IPS-NIHi7 (cell line): ENCODE data around the gene XRCC1.
"Not testable (repeated sequence)": the region's sequence is repeated elsewhere in the genome, so short reads cannot be mapped to it uniquely, and the experiment has no call there.

Experiments used
- DNase-seq: peaks from one replicate; pipeline ENCODE4 v3.0.0; 2012; ENCODE audit warnings: mixed read lengths; ENCODE audit errors: extremely low spot score

XRCC1 gene

DNA sequence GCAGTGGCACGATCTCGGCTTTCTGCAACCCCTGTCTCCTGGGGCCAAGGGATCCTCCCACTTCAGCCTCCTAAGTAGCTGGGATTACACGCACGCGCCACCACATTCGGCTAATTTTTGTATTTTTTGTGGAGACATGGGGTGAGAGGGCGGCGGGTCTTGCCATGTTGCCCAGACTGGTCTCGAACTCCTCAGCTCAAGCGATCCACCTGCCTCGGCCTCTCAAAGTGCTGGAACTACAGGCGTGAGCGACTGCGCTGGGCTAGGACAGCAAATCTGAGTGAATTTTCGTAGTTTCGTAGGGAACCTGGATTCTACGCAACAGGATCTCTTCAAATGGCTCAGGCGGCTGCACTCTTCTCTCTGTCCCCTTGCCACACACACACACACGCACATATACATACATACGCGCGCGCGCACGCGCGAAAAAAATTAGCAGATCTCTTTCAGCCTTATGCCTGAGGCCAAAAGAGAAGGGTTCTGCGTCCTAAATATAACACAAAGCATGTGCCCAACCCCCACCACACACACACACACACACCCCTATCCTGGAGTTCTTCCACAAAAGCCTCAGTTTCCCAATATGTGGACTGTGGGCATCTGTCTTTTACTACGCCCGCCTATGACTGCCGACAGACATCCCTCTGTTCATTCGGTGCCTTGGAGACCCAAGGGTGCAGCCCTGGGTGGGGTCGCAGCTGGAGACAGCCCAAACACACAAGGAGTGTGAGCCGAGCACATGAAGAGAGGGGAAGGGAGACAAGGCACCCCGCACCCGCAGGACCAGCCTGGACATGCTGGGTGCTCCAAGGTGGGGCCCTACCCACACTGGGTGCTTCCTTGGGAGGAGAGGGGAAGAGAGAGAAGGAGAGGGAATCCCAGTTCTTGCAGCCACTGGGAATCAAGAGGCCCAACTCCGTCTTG, 890 bp upstream of the XRCC1 start:
- no peak for DNase-seq

DNA sequence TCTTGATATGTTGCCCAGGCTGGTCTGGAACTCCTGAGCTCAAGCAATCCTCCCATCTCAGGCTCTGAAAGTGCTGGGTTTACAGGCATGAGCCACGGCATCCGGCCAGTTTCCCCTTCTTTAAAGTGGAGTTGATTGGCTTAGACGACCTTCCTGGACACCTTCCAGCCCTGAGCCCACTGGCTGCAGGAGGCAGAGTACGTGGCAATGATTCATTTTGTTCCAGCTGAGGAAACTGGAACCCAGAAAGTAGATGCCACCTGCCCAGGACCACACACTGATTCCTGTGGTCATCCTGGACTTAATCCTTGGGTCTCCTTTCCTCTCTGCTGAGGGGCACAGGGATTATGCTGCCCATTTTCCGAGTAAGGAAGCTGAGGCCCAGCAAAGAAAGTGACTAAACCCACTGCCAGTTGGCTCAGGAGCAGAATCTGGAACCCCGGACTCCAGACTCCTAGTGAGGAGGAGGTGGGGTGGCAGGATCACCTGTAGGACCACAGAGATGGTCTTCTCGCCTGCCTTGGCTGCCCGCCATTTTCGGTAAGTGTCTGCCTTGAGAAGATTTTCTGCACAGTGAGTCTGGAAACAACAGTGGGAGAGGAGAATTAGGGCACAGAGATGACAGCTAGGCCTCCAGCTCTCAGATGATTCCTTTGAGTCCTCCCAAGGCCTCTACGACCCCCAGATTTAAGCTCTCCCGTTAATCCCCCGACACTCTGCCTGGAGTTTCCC, 737 bp downstream of the XRCC1 start:
- DNase-seq, result no peak

DNA sequence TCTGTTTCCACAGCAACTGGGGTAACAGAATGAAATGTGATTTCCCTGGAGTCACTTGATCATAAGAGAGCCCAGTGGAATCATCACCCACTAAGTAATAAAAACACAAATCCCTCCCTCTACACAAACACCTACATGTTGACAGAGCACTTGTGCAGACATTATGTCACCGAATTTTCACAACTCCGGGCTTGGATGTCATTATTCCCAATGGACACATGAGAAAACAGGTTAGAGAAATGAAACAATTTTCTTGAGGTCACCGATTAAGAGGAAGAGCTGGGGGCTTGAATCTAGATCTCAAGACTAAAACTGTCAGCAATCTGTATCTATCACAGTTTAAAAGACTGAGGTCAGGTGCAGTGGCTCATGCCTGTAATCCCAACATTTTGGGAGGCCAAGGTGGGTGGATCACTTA, 3.1 kb downstream of the XRCC1 start:
- no peak for DNase-seq

DNA sequence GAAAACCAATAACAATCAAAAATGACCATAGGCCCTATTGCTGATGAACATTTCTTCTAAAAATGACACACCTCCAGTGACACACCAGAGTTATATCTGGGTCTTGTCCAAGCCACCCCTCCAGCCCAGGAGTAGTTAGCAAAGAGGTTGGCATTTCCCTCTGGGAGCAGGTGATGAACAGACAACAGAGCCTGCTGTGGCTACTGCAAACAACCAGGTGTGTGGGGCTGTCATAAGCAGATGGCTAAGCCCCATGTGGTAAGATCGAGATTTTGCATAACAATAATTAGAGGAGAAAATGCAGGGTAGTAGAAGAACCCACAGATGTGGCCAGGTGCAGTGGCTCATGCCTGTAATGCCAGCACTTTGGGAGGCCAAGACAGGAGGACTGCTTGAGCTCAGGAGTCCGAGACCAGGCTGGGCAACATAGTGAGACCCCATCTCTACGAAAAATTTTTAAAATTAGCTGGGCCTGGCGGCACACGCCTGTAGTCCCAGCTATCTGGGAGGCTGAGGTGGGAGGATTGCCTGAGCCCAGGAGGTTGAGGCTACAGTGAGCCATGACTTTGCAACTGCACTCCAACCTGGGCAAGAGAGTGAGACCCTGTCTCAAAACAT, 5.0 kb downstream of the XRCC1 start:
- DNase-seq, result no peak

DNA sequence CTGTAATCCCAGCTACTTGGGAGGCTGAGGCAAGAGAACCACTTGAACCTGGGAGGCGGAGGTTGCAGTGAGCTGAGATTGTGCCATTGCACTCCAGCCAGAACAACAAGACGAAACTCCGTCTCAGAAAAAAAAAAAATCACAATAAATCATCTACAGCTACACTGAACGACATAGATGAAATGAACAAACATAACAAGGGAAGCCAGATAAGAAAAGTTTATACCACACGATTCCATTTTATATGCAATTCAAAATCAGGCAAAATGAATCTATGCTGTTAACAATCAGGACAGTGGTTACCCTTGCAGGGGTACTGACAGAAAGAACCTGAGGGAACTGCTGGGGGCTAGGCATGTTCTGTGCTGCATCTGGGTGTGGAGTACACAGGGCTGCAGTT, 5.7 kb downstream of the XRCC1 start:
- DNase-seq, result no peak

DNA sequence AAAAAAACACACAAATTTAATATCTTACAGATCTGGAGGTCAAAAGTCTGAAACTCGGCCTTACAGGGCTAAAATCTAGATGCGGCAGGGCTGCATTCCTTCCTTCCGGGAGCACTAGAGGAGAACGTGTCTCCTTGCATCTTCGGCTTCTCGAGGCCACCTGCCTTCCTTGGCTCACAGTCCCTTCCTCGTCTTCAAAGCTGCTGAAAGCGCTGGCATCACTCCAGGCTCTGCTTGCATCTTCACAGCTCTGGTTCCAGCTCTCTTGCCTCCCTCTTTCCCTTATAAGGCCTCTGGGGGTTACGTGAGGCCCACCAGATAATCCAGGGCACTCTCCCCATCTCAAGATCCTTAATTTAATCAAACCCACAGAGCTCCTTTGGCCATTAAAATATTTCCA, 10.5 kb downstream of the XRCC1 start:
- DNase-seq, result no peak

DNA sequence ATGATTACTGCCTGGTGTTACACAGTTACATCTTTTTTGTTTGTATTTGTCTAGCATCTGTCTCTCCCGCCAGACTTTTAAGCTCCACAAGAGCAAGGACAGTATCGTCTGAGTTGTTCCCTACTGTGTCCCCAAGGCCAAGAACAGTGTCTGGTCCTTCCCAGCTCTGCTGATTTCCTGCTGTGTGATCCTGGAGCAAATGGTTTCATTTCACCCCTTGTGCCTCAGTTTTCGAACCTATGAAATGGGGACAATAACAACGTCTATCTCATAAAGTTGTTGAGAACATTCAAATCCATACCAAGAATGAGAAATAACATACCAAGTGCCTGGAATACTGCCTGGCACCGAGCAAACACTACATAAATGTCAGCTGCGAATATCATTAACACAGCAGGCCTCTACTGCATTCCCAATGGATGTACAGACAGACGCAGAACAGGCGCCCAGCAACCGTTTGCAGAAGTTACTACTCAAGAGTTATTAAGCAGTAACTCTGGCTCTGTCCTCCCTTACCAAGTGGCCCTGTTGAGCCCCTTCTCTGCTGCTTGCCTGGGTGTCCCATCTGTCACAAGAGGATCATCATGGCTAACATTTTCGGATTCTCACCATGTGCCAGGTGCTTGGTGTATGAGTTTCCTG, 11.4 kb downstream of the XRCC1 start:
- no peak for DNase-seq

DNA sequence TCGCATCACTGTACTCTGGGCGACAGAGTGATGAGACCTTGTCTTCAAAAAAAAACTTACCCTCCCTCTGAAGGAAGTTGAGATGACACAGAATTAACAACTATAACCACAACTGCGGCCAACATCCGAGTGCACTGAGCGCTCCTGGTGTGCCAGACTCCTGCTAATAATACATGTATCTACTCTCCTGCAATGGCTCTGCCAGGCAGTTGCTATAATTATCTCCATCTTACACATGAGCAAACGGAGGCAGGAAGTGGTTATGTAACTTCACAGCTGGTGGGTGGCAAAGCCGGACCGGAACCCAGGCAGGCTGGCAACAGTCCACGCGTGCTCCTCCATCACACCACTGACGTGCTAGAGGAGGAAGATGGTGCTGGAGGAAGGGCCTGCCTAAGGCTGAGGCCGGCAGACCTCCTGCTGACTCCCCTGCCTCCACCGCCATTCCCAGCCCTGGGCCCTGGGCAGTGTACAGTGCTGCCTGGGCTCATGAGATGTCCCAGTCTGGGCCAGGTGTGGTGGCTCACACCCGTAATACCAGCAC, 12.6 kb downstream of the XRCC1 start:
- no peak for DNase-seq

DNA sequence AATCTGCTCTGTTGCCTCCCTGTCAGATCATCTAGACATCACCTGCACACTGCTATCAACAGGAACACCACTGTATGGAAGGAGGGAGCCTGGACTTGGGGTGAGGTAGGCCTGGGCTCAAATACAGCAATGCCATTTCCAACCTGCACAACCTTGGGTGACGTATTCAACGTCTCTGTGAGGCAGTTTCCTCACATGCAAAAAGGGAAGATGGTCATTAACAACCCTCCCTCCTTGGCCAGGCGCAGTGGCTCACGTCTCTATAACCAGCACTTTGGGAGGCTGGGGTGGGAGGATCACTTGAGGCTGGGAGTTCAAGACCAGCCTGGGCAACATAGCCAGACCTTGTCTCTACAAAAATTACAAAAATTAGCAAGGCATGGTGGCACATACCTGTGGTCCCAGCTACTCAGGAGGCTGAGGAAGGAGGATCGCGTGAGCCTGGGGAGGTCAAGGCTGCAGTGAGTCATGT, 13.1 kb downstream of the XRCC1 start:
- no peak for DNase-seq

DNA sequence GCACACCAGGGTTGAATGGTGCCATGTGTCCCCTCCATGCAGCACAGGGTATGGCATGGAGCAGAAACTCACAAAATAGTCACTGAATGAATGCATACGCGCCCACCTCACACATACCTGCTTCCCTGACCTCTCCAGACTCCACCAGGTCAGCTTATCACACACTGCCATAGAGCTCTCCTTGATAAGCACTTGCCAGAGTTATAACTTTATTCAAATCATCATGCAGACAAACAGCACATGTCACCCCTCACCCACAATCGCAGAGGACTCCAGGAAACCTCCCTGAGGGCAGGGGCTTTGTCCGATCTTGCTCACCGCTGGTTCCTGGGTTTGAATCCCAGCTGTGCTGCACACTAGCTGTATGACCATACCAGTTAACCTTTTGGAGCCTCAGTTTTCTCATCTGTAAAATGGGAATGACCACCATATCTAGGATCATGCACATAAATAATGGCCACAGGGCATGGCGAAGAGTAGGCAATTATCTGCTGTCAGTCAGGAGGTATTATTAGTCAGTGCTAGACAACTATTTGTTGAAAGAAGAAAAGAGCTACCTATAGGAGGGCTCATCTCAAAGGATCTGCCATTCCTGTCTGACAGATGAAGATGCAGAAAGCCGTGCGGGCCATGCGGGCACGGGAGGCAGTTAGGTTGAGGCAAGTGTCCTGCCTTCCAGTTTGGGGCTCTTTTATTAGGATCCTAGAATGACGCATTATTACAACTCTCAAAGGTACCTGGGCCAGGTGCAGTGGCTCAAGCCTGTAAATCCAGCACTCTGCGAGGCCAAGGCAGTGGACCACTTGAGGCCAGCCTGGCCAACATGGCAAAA, 14.0 kb downstream of the XRCC1 start:
- no peak for DNase-seq

DNA sequence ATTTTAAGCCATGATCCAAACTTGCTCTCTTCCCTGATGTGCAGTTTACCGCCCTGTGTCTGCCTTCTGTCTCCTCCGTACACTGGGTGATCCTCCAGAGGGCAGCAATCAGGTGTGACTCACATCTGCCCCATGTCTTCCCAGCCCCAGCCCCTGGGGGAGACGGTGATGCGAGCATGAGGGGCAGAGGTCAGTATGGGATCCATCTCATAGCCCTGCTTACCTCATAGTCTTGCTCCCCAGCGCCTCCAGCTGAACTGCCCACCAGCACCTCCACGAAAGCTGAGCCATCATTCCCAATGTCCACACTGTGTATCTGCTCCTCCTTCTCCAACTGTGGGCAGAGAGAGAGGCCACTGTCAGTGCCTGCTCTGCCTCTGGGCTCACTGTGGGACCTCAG, 14.6 kb downstream of the XRCC1 start:
- peak; percentile 51 for DNase-seq

DNA sequence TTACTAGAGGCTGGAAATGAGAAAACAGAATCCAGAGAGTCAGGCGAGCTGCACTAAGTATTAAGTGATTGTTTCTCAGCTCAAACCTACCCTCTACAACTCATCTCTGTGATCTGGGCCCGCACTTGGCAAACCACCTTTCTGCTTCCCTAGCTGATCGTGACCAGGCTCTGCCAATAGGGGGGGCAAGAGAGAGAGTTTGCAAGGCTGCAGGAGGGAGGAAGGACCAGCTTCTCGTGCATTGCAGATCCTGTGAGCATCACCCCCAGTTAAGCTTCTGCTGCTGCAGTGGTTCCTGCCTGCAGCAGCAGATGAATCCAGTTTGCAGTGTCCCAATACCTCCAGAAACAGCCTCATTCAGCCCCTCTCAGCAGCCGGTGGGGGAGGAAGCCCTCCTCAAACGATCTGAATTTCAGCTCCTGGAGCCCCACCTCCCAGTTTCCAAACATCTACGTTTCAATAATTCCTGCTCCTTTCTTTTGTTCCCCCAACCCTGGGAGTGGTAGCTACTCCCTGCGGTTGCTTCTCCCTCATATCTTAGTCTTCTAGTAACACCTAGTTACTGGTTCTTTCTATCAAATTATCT, 20.0 kb downstream of the XRCC1 start:
- DNase-seq, result peak; percentile 92

DNA sequence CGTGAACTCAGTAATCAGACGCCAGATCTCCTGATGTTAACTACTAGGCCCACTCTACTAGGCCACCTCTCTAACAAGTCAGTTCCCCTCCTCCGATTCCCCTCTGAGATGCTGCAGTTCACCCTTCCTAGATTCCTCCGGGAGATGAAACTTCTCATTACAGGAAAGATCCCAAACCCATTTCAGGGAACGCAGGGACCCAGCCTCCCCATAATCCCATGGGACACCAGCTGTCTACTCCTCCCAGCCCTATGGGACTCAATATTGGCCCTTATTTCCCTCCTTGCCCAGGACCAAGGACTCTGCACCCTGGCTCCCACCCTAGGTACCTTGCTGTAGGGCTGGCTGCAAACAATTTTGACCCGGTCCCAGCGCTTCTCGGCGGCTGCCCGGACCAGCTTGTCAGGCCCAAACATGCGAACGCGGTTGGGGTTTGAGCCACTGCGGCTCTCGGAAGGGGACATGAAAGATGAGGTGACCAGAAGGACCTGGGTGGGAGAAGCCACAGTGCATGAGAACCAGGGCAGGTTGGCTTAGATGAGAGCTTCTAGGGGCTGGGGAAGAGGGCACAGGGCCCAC, 20.9 kb downstream of the XRCC1 start:
- no peak for DNase-seq

DNA sequence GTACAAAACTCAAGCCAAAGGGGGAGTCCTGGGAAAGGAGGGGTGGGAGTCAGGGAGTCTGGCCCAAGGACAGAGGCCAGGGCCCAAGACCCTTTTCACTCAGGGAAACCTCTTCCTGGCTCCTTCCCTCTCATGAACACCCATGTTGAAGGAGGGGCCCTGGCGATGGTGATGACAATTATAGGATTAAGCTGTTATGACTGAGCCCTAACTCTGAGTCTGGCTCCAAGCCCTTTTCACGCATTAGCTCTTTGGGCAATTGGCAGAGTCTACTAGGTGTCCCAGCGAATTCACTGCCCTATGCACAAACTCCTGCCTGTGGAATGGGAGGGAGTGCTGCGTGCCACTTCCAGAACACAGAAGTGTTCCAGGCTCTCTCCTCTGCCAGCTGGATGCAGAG, 21.7 kb downstream of the XRCC1 start:
- DNase-seq, result no peak

DNA sequence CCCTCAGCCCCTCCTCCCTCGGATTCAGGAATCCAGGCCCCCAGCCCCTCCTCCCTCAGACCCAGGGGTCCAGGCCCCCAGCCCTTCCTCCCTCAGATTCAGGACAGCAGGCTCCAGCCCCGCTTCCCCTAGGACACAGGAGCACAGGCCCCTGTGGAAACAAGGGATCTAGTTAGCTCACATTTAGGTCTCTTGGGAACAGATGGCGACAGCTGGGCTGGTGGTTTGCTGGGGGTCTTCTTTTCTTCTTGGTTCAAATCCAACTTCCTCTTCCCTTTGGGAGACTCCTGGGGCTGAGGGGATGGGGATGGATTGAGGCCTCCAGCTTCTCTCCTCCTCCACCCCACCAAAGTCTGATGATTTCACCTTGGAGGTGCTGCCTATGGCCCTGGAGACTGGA, 22.7 kb downstream of the XRCC1 start:
- DNase-seq, result no peak

DNA sequence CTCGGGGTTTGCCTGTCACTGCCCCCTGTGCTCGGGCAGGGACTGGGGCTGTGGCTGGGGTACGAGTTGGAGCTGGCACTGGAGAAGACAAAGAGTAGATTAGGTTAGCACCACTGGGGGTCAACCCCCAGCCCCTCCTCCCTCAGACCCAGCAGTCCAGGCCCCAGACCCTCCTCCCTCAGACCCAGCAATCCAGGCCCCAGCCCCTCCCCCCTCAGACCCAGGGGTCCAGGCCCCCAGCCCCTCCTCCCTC, 23.2 kb downstream of the XRCC1 start:
- DNase-seq, result no peak

DNA sequence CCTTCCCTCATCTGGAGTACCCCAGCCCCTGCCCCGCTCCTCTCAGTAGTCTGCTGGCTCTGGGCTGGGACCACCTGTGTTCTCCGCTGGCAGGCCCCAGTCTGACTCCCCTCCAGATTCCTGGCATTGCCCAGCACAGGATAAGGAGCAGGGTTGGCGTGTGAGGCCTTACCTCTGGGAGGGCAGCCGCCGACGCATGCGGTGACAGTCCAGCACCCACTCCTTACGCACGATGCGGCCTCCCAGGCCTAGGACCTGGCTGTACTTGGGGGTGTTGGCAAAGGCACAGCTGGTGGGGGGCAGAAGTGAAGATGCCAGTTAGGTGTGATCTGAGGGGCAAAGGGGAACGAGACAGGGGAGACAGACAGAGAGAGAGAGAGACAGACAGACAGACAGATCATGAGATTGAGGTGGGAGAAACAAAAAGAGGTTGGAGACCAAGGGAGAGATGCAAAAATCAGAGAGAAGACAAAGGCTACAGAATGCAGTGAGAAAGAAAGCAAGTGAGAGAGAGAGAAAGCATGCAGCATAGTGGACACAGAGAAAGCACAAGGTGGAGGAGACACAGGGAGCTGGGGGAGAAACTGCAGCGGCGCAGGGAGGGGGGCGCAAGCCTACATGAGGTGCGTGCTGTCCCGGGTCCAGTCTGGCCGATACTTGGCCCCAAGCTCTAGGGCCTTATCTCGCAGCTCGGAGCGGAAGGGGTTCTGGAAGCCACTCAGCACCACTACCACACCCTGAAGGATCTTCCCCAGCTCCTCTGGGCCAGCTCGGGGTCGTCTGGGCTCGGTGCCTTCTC, 23.7 kb downstream of the XRCC1 start:
- DNase-seq, result no peak

DNA sequence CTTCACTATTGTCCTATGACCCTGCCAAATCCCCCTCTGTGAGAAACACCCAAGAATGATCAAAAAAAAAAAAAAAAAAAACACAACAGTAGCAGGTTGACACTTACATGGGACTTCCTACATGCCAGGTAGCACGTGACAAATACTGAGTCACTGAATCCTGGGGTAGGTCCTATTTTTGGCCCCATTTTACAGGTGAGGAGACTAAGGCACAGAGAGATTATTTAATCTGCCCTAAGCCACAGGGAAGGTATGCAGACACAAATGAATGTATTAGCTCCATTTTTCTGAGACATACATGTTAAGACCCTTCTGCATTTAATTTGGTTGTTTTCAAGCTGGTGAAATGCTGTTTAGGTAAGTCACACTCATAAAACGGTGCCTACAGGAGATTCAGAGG, 26.6 kb downstream of the XRCC1 start:
- DNase-seq, result no peak

DNA sequence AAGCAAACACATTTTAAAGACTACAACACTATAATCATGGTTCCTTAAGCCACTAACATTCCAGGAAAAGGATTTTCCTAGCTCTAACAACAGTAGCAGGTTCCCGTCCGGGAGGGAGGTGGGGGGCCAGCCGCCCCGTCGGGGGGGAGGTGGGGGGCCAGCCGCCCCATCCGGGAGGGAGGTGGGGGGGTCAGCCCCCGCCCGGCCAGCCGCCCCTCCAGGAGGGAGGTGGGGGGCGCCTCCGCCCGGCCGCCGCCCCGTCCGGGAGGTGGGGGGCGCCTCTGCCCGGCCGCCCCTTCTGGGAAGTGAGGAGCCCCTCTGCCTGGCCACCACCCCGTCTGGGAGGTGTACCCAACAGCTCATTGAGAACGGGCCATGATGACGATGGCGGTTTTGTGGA, 27.4 kb downstream of the XRCC1 start:
- DNase-seq, result not testable (repeated sequence)

DNA sequence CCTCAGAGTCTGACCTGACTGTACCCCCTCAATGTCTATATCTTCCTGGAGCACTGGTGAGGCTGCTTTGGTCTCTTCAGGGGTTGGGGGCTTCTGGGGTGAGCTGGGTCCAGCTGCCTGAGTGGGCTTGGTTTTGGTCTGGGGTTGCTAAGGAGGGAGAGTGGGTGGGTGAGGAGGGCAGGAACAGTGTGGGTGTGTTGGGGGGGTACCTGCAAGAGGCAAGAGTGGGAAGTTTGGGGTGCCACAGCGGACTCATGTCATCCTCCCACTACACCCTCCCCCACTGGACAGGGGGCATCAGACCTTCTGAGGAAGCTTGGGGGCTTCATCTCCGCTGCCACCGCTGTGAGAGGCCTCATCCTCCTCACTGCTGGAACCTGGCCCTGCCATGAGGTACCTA, 28.7 kb downstream of the XRCC1 start:
- no peak for DNase-seq
